PC-3 (cell line): ENCODE measurements around the gene KCNJ3.

ENCODE experiments used
- EZH2 ChIP-seq: fragments of 300-600 bp; sonication (generic); IDR thresholded peaks from one replicate; pipeline ENCODE4 v1.6.1; 2017; ENCODE audit warnings: antibody characterized with exemption, mild to moderate bottlenecking, low read length; ENCODE audit not compliant: unreplicated experiment
- TF ChIP-seq, protein P1 (sequence below): fragments of 300-600 bp; sonication (generic); conservative IDR thresholded peaks from 2 replicates; pipeline ENCODE4 v1.5.1; 2017; ENCODE audit warnings: antibody characterized with exemption, low read depth, mild to moderate bottlenecking, low read length

DNA sequence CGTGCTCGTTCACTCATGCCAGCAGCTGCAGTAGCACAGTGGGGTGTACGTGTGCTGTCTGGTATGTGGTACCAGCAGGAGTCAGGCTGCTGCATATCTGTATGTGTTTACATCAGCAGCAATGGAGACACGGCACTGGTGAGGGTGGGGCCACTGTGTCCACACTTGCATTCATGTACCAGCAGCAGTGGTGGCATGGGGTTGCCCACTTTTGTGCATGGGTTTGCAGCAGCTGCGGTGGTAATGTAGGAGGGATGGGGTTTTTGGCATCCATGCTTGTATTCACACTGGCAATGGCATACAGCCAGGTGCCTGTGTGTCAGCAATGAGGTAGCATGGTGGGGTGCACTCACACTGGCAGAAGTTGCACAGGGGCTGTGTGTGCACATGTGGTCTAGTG lies 187.8 kb downstream of the KCNJ3 start:
- TF ChIP-seq, protein P1, sequence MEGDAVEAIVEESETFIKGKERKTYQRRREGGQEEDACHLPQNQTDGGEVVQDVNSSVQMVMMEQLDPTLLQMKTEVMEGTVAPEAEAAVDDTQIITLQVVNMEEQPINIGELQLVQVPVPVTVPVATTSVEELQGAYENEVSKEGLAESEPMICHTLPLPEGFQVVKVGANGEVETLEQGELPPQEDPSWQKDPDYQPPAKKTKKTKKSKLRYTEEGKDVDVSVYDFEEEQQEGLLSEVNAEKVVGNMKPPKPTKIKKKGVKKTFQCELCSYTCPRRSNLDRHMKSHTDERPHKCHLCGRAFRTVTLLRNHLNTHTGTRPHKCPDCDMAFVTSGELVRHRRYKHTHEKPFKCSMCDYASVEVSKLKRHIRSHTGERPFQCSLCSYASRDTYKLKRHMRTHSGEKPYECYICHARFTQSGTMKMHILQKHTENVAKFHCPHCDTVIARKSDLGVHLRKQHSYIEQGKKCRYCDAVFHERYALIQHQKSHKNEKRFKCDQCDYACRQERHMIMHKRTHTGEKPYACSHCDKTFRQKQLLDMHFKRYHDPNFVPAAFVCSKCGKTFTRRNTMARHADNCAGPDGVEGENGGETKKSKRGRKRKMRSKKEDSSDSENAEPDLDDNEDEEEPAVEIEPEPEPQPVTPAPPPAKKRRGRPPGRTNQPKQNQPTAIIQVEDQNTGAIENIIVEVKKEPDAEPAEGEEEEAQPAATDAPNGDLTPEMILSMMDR: no peak
- TF ChIP-seq EZH2: no peak
